ENCODE data around the gene C1QTNF12.
"Not testable (repeated sequence)": the region's sequence is repeated elsewhere in the genome, so short reads cannot be mapped to it uniquely, and the experiment has no call there.

C1QTNF12 gene

GRCh38 chr1:1199141-1199960 is 47.2 kb downstream of the C1QTNF12 start:
- DNase-seq (ENCODE audit: low read depth), result no peak

- no peak for DNase-seq (ENCODE audit: low read depth)
Measured at GRCh38 chr1:1198423-1199140, 47.9 kb downstream of the C1QTNF12 start.

GRCh38 chr1:1197551-1198422 is 48.7 kb downstream of the C1QTNF12 start:
- DNase-seq (ENCODE audit: low read depth), result no peak

- DNase-seq (ENCODE audit: low read depth), result no peak
Measured at GRCh38 chr1:1197188-1197500, 49.4 kb downstream of the C1QTNF12 start.

GRCh38 chr1:1196431-1197187 is 49.9 kb downstream of the C1QTNF12 start:
- DNase-seq (ENCODE audit: low read depth), result no peak

GRCh38 chr1:1195726-1196125 is 50.8 kb downstream of the C1QTNF12 start:
- not testable (repeated sequence) for DNase-seq (ENCODE audit: low read depth)

- DNase-seq (ENCODE audit: low read depth), result no peak
Measured at GRCh38 chr1:1194723-1195122, 51.8 kb downstream of the C1QTNF12 start.
